Heart left ventricle (tissue), 16 donors: ENCODE measurements around the gene ADM. TPM values are rescaled to one million over a fixed set of nuclear protein-coding genes. Genes with fewer than 3 reads are reported as not detected.

Experiments
- ATAC-seq, 4 donors: fragments of 200-7000 bp; cut with Tn5 transposase; one replicate each; pipeline ENCODE4 v1.9.1; 2020 to 2022; ENCODE audit warnings: moderate library complexity in 4 of 4, mild to moderate bottlenecking in 3 of 4, moderate number of reproducible peaks in 1 of 4
- DNase-seq, 5 donors: peaks; one replicate each; pipeline ENCODE4 v3.0.0-alpha.2; 2020
- H3K27ac ChIP-seq, 12 donors: fragments of 200-600 bp; sonication (generic) in 4 of 12; one replicate each; pipeline versions ENCODE4 v1.5.0 to v1.8.0; 2016 to 2022; ENCODE audit warnings: mild to moderate bottlenecking in 2 of 12
- H3K27me3 ChIP-seq, 9 donors: fragments of 200-600 bp; sonication (generic) in 2 of 9; one replicate each; pipeline versions ENCODE4 v1.5.1 to v1.8.0; 2016 to 2022; ENCODE audit warnings: mild to moderate bottlenecking in 3 of 9
- H3K36me3 ChIP-seq, 9 donors: fragments of 200-600 bp; sonication (generic) in 2 of 9; one replicate each; pipeline versions ENCODE4 v1.5.0 to v1.8.0; 2018 to 2022; ENCODE audit warnings: mild to moderate bottlenecking in 2 of 9
- H3K4me1 ChIP-seq, 12 donors: fragments of 200-600 bp; sonication (generic) in 4 of 12; one replicate each; pipeline versions ENCODE4 v1.5.0 to v1.8.0; 2016 to 2022; ENCODE audit warnings: mild to moderate bottlenecking in 3 of 12
- H3K4me3 ChIP-seq, 12 donors: fragments of 200-600 bp; sonication (generic) in 4 of 12; one replicate each; pipeline versions ENCODE4 v1.5.0 to v1.8.0; 2017 to 2022; ENCODE audit warnings: mild to moderate bottlenecking in 9 of 12, moderate library complexity in 4 of 12
- H3K9me3 ChIP-seq, 12 donors: fragments of 200-600 bp; sonication (generic) in 4 of 12; one replicate each; pipeline versions ENCODE4 v1.5.0 to v1.8.0; 2016 to 2022; ENCODE audit warnings: mild to moderate bottlenecking in 1 of 12
- CTCF ChIP-seq, 12 donors: fragments of 200-600 bp; sonication (generic) in 4 of 12; IDR thresholded peaks; one replicate each; pipeline versions ENCODE4 v1.5.0 to v1.8.0; 2018 to 2022; ENCODE audit warnings: antibody characterized with exemption in 12 of 12, mild to moderate bottlenecking in 5 of 12
- POLR2A ChIP-seq, 2 donors: fragments of 450-650 bp; IDR thresholded peaks; one replicate each; pipeline ENCODE4 v1.6.1; 2017; ENCODE audit warnings: antibody characterized with exemption in 2 of 2, mild to moderate bottlenecking in 2 of 2, moderate library complexity in 2 of 2
- WGBS, 4 donors: extraction: QIAGEN DNeasy Blood & Tissue Kit in 2 of 4; methylation state at CpG; one replicate each; pipeline versions ENCODE4 v1.1.5 to v1.1.7; 2013 to 2018; 5-methylcytosine and 5-hydroxymethylcytosine counted together
- intact Hi-C, 10 donors: fragments of 100-400 bp; cut with DNase I; formaldehyde crosslinking; loops; one replicate each; pipeline versions ENCODE4 v1.11.1 to v1.14.2; 2022
- polyA plus RNA-seq, 2 donors: library from polyadenylated mRNA; stranded (reverse); fragments of 200-250 nt; gene quantifications; one replicate each; pipeline ENCODE4 v1.2.3, GENCODE V29; 2013
- total RNA-seq, 9 donors: library from RNA; depleted of rRNA in 2 of 9; stranded (reverse); fragments of >200 nt in 2 of 9; fragmentation: NEBNext Ultra II Directional in 3 of 9; extraction: Animal tissue kit (Norgen Biotek cat#: 25700) in 3 of 9; gene quantifications; one replicate each; pipeline versions ENCODE4 v1.1.0 to v1.2.4, GENCODE V29; 2016 to 2023
- donor health status: ischemic (EF 13 %, LVEDD 7.1; RV severe dilation, severe dysfunction).
- donor health status: healthy with polysubstance abuse.
- donor health status: DM: no; HTN: yes; CAD: no.
- donor health status: DM: no; HTN: no; CAD: no.
- donor health status: ischemic (EF 25% LVEDD 6.9; RV normal size, moderate dysfunction).
- donor health status: ischemic (EF 25% LVEDD 5.7; RV mildly dilated, moderate dysfunction).
- donor health status: healthy.
- donor health status: DM: yes; HTN: yes; CAD: no.
- donor health status: ischemic (EF 35%, LVEDD 5.7; RV mildly dilated, moderate dysfunction).
- donor health status: nonischemic (EF 11% LVEDD 7.7; RV severe dilation, severe dysfunction).
- donor health status: DM: yes; HTN: yes; CAD: no.
- donor health status: PGD.
- donor health status: ischemic (EF 29% LVEDD 5.4; RV normal size, mild dysfunction).
- donor health status: nonischemic (EF 23%, LVEDD 6.1; RV moderate dilation, normal function).

ADM gene
- total and polyA plus RNA-seq, 11 donors, result 6.9 to 154 (median 16.8) TPM

GRCh38 chr11:10323793-10324170 lies 18.9 kb downstream of the ADM start:
- H3K27ac ChIP-seq, result peak overlapping the region in 1 of 12 donors; percentile 50
- intact Hi-C loops, result loop anchor here (1.0 to 10.0 kb wide), 13 partner anchors 29 to 1309 kb away; partner anchors contain the start of gene SBF2 (in 1 of the 10)
- TF ChIP-seq POLR2A (IDR thresholded peaks at IDR 0.05) (no peak), CTCF (IDR thresholded peaks at IDR 0.05) (no peak)
- 24 to 57% (median 46%) methylated on average over 1 of the region's 1 CpG for WGBS, 4 donors
- H3K9me3 ChIP-seq, result no peaks in the 10 kb centered on the region
- peaks cover 0 to 57% (median 29%) of the 10 kb centered on the region in 12 donors for H3K4me1 ChIP-seq
- ATAC-seq, result no peak
- H3K27me3 ChIP-seq, result no peaks in the 10 kb centered on the region
- H3K4me3 ChIP-seq, result no peak overlapping the region
- no peak for DNase-seq
- no peaks in the 10 kb centered on the region for H3K36me3 ChIP-seq

- Histone ChIP-seq H3K4me1 (peaks cover 0 to 63% (median 34%) of the 10 kb centered on the region in 12 donors), H3K27ac (peak overlapping the region in 1 of 12 donors; percentile 72), H3K36me3 (no peaks in the 10 kb centered on the region), H3K27me3 (no peaks in the 10 kb centered on the region), H3K4me3 (no peak overlapping the region), H3K9me3 (no peaks in the 10 kb centered on the region)
- TF ChIP-seq CTCF (IDR thresholded peaks at IDR 0.05) (no peak), POLR2A (IDR thresholded peaks at IDR 0.05) (no peak)
- no peak for ATAC-seq
- intact Hi-C loops, result loop anchor here (5.0 to 10.0 kb wide), 10 partner anchors 117 to 1310 kb away; no protein-coding TSS in a partner anchor
- WGBS, 4 donors, result 75 to 79% (median 77%) methylated on average over 3 of the region's 3 CpGs
- DNase-seq, result no peak
Measured at GRCh38 chr11:10324474-10324873, 19.6 kb downstream of the ADM start.

GRCh38 chr11:10325277-10326011 lies 20.6 kb downstream of the ADM start:
- no peaks in the 10 kb centered on the region for H3K9me3 ChIP-seq
- ATAC-seq, result peak in 1 of 4 donors; percentile 18

More at GRCh38 chr11:10325277-10326011, 20.6 kb downstream of the ADM start:
- Histone ChIP-seq H3K4me1 (peaks cover 0 to 71% (median 31%) of the 10 kb centered on the region in 12 donors), H3K27me3 (no peaks in the 10 kb centered on the region), H3K4me3 (no peak overlapping the region), H3K27ac (peak overlapping the region in 3 of 12 donors; percentile 1 to 72 (median 37)), H3K36me3 (no peaks in the 10 kb centered on the region)
- DNase-seq, result no peak
- TF ChIP-seq POLR2A (IDR thresholded peaks at IDR 0.05) (no peak), CTCF (IDR thresholded peaks at IDR 0.05) (no peak)
- 69 to 72% (median 70%) methylated on average over 6 of the region's 6 CpGs for WGBS, 4 donors
- intact Hi-C loops, result loop anchor here in 5 of 10 donors (5.0 to 10.0 kb wide), 6 partner anchors 42 to 1311 kb away; no protein-coding TSS in a partner anchor
